HCT116 (cell line): ENCODE results near the gene SRPK3.

Experiments
- CTCF ChIP-seq, 3 experiments: fragments of 200-600 bp in 1 of 3; sonication (generic) in 1 of 3; IDR thresholded peaks in 2 of 3; conservative IDR thresholded peaks in 1 of 3; 2 replicates each; pipeline ENCODE4 v1.5.1; 2012 to 2017; ENCODE audit warnings: low read depth in 2 of 3, low read length in 2 of 3, antibody characterized with exemption in 1 of 3, borderline replicate concordance in 1 of 3, control low read depth in 1 of 3, mild to moderate bottlenecking in 1 of 3, mixed read lengths in 1 of 3, mixed run types in 1 of 3, moderate library complexity in 1 of 3; ENCODE audit not compliant: insufficient read depth in 1 of 3
- EZH2 ChIP-seq: fragments of 200-600 bp; sonication (generic); IDR thresholded peaks from 2 replicates; pipeline ENCODE4 v1.6.1; 2017; ENCODE audit warnings: antibody characterized with exemption, mixed run types
- EZH2phosphoT487 ChIP-seq: fragments of 200-600 bp; IDR thresholded peaks from 2 replicates; pipeline ENCODE4 v1.6.1; 2018; ENCODE audit warnings: antibody characterized with exemption, borderline replicate concordance
- FOSL1 ChIP-seq: IDR thresholded peaks from 2 replicates; pipeline ENCODE4 v1.6.1; 2012; ENCODE audit warnings: low read depth
- POLR2A ChIP-seq: IDR thresholded peaks from 2 replicates; pipeline ENCODE4 v1.7.0; 2011; ENCODE audit warnings: borderline replicate concordance; ENCODE audit not compliant: insufficient read depth, insufficient read length; ENCODE audit errors: extremely low read depth
- POLR2AphosphoS5 ChIP-seq: IDR thresholded peaks from 2 replicates; pipeline ENCODE4 v1.6.1; 2011; ENCODE audit warnings: mild to moderate bottlenecking, low read depth, low read length, moderate library complexity
- RAD21 ChIP-seq: IDR thresholded peaks from 2 replicates; pipeline ENCODE4 v1.6.1; 2012; ENCODE audit warnings: low read depth, mild to moderate bottlenecking
- SIN3A ChIP-seq: IDR thresholded peaks from 2 replicates; pipeline ENCODE4 v1.6.1; 2012; ENCODE audit warnings: low read depth
- SRF ChIP-seq: IDR thresholded peaks from 2 replicates; pipeline ENCODE4 v1.6.1; 2012; ENCODE audit warnings: low read depth
- ZNF274 ChIP-seq: fragments of 200-500 bp; sonication (Bioruptor generic); IDR thresholded peaks from 2 replicates; pipeline ENCODE4 v1.6.1; 2014; ENCODE audit warnings: mild to moderate bottlenecking, low read depth, low read length, inconsistent platforms
- TF ChIP-seq, protein P1 (sequence below): IDR thresholded peaks from 2 replicates; pipeline ENCODE4 v1.6.1; 2012

DNA sequence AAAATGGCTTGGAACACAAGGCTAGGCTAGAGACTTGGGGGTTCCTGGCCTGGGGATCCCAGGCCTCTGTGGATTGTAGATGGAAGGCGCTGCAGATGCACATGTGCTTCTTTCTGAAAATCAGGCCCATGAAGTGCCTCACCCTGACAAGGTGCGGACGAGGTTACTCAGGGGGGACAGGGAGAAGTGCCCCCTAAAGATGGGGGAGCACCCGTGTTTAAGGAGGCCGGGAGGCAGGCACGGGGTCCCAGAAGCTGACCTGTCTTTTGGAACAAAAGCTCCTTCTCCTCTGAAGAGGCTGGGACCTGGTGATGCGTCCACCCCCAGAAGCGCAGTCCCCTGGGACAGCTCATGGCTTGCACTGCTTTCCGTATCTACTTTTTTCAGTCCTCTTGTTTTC, 47.1 kb downstream of the SRPK3 start:
- no peak for TF ChIP-seq EZH2
- TF ChIP-seq POLR2AphosphoS5, result no peak
- TF ChIP-seq EZH2phosphoT487, result no peak
- no peak for TF ChIP-seq SRF
- TF ChIP-seq RAD21, result no peak
- no peak for TF ChIP-seq FOSL1
- TF ChIP-seq SIN3A, result no peak
- TF ChIP-seq, protein P1, sequence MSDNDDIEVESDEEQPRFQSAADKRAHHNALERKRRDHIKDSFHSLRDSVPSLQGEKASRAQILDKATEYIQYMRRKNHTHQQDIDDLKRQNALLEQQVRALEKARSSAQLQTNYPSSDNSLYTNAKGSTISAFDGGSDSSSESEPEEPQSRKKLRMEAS, result no peak
- TF ChIP-seq ZNF274, result no peak
- TF ChIP-seq POLR2A, result no peak
- TF ChIP-seq CTCF (IDR thresholded peaks at IDR 0.05 in 2 of 3, conservative IDR thresholded peaks at IDR 0.05 in 1 of 3; ENCODE audit: borderline replicate concordance in 1 of 3, insufficient read depth in 1 of 3, low read depth in 2 of 3, low read length in 2 of 3), result no peak
